ENCODE measurements around the gene CDC26.

- TF ChIP-seq CTCF (conservative IDR thresholded peaks at IDR 0.05; ENCODE audit: low read depth, low read length): no peak
- TF ChIP-seq EZH2 (IDR thresholded peaks at IDR 0.05; ENCODE audit: borderline replicate concordance, low read depth, low read length, poor library complexity, severe bottlenecking): no peak
These were observed 52.9 kb downstream of the CDC26 start for GRCh38 chr9:113222482-113222841.

All from A673 (cell line).